Measurements from ENCODE around the gene SLC6A8. TPM values are rescaled to one million over a fixed set of nuclear protein-coding genes. Genes with fewer than 3 reads are reported as not detected.
"Not testable (repeated sequence)": the region's sequence is repeated elsewhere in the genome, so short reads cannot be mapped to it uniquely, and the experiment has no call there.

SLC6A8 gene
- total RNA-seq, 2 donors from 2014 or later, result 71.3 to 76.6 TPM

GRCh38 chrX:153704021-153704526 lies 16.3 kb downstream of the SLC6A8 start:
- peaks cover 11% of the 10 kb centered on the region for H3K36me3 ChIP-seq
- DNase-seq (ENCODE audit: low spot score), result no peak
- H3K9me3 ChIP-seq, result no peaks in the 10 kb centered on the region
- H3K4me1 ChIP-seq, result peaks cover 0 to 12% of the 10 kb centered on the region in 2 donors
- no peak for TF ChIP-seq CTCF (IDR thresholded peaks at IDR 0.05)
- H3K27me3 ChIP-seq, result no peaks in the 10 kb centered on the region
- no peak overlapping the region for H3K4me3 ChIP-seq
- H3K27ac ChIP-seq, result peak overlapping the region; percentile 73 to 78

- Histone ChIP-seq H3K36me3 (peaks cover 11% of the 10 kb centered on the region), H3K4me1 (peaks cover 0 to 12% of the 10 kb centered on the region in 2 donors), H3K27ac (peak overlapping the region; percentile 73 to 78)
- not testable (repeated sequence) for H3K9me3 ChIP-seq; DNase-seq (ENCODE audit: low spot score); H3K27me3 ChIP-seq; H3K4me3 ChIP-seq
Measured at GRCh38 chrX:153704631-153705402, 17.1 kb downstream of the SLC6A8 start.

- Histone ChIP-seq H3K27ac (peak overlapping the region; percentile 73 to 78), H3K36me3 (peaks cover 11% of the 10 kb centered on the region), H3K4me1 (peaks cover 0 to 12% of the 10 kb centered on the region in 2 donors), H3K4me3 (peak overlapping the region; percentile 6 to 17)
- H3K9me3 ChIP-seq; H3K27me3 ChIP-seq; DNase-seq (ENCODE audit: low spot score): not testable (repeated sequence)
- peak in 1 of 2 donors; percentile 28 for TF ChIP-seq CTCF (IDR thresholded peaks at IDR 0.05)
Measured at GRCh38 chrX:153705403-153706060, 17.8 kb downstream of the SLC6A8 start.

GRCh38 chrX:153706799-153707198 lies 19.1 kb downstream of the SLC6A8 start:
- H3K4me1 ChIP-seq, result peaks cover 0 to 12% of the 10 kb centered on the region in 2 donors
- peaks cover 5% of the 10 kb centered on the region for H3K36me3 ChIP-seq
- DNase-seq (ENCODE audit: low spot score), result no peak
- H3K9me3 ChIP-seq, result no peaks in the 10 kb centered on the region
- H3K4me3 ChIP-seq, result no peak overlapping the region
- TF ChIP-seq CTCF (IDR thresholded peaks at IDR 0.05), result no peak
- peak overlapping the region; percentile 73 to 78 for H3K27ac ChIP-seq
- no peaks in the 10 kb centered on the region for H3K27me3 ChIP-seq

GRCh38 chrX:153707406-153707805 lies 19.7 kb downstream of the SLC6A8 start:
- DNase-seq (ENCODE audit: low spot score), result no peak
- TF ChIP-seq CTCF (IDR thresholded peaks at IDR 0.05), result no peak
- peaks cover 0 to 12% of the 10 kb centered on the region in 2 donors for H3K4me1 ChIP-seq
- peak overlapping the region in 1 of 2 donors; percentile 73 for H3K27ac ChIP-seq
- no peak overlapping the region for H3K4me3 ChIP-seq
- H3K36me3 ChIP-seq, result no peaks in the 10 kb centered on the region
- no peaks in the 10 kb centered on the region for H3K9me3 ChIP-seq
- no peaks in the 10 kb centered on the region for H3K27me3 ChIP-seq

- peak; percentile 70 for DNase-seq (ENCODE audit: low spot score)
- Histone ChIP-seq H3K4me1 (peaks cover 0 to 4% of the 10 kb centered on the region in 2 donors), H3K4me3 (no peak overlapping the region), H3K9me3 (no peaks in the 10 kb centered on the region), H3K36me3 (no peaks in the 10 kb centered on the region), H3K27ac (no peak overlapping the region), H3K27me3 (no peaks in the 10 kb centered on the region)
- TF ChIP-seq CTCF (IDR thresholded peaks at IDR 0.05), result peak; percentile 36 to 72
Measured at GRCh38 chrX:153708415-153708814, 20.7 kb downstream of the SLC6A8 start.

Measured in right atrium auricular region (tissue), 2 donors.